HepG2 (cell line): ENCODE results near the gene ARID5B. TPM values are rescaled to one million over a fixed set of nuclear protein-coding genes. Genes with fewer than 3 reads are reported as not detected.
A peak's percentile ranks its signal among the peaks of the same experiment; 100 is the strongest.

Source experiments
- CBX5 ChIP-seq: sonication (generic); formaldehyde crosslinking; IDR thresholded peaks from 2 replicates; pipeline ENCODE4 v1.4.0; 2020; ENCODE audit warnings: missing genetic modification reagents, borderline replicate concordance
- HOXA5 ChIP-seq: sonication (generic); formaldehyde crosslinking; IDR thresholded peaks from 2 replicates; pipeline ENCODE4 v1.4.0; 2020; ENCODE audit warnings: missing genetic modification reagents
- MAFG ChIP-seq: sonication (generic); formaldehyde crosslinking; IDR thresholded peaks from 2 replicates; pipeline ENCODE4 v1.5.1; 2020; ENCODE audit warnings: mild to moderate bottlenecking, missing genetic modification reagents
- MBD4 ChIP-seq: IDR thresholded peaks from 2 replicates; pipeline ENCODE4 v1.6.1; 2012; ENCODE audit warnings: low read length, inconsistent platforms, borderline replicate concordance
- MEF2D ChIP-seq: sonication (generic); formaldehyde crosslinking; IDR thresholded peaks from 2 replicates; pipeline ENCODE4 v1.5.1; 2020; ENCODE audit warnings: mild to moderate bottlenecking, missing genetic modification reagents
- MIER2 ChIP-seq: IDR thresholded peaks from 2 replicates; pipeline ENCODE4 v1.6.1; 2016; ENCODE audit warnings: missing biosample characterization, missing genetic modification reagents
- MTA3 ChIP-seq: sonication (generic); formaldehyde crosslinking; IDR thresholded peaks from 2 replicates; pipeline ENCODE4 v1.4.0; 2020; ENCODE audit warnings: missing genetic modification reagents
- NFE2L2 ChIP-seq: fragments of 150-350 bp; IDR thresholded peaks from 2 replicates; pipeline ENCODE4 v1.6.1; 2014; ENCODE audit warnings: low read length
- RFX3 ChIP-seq: IDR thresholded peaks from 2 replicates; pipeline ENCODE4 v1.6.1; 2016; ENCODE audit warnings: missing biosample characterization, missing genetic modification reagents
- RXRB ChIP-seq: IDR thresholded peaks from 2 replicates; pipeline ENCODE4 v1.6.1; 2016; ENCODE audit warnings: borderline replicate concordance, missing genetic modification reagents, missing compliant biosample characterization
- SAFB2 ChIP-seq: sonication (generic); formaldehyde crosslinking; IDR thresholded peaks from 2 replicates; pipeline ENCODE4 v1.5.1; 2020; ENCODE audit warnings: missing genetic modification reagents, low read depth, mild to moderate bottlenecking, borderline replicate concordance
- SCMH1 ChIP-seq: sonication (generic); formaldehyde crosslinking; IDR thresholded peaks from 2 replicates; pipeline ENCODE4 v1.9.0; 2021; ENCODE audit warnings: missing genetic modification reagents, mild to moderate bottlenecking, borderline replicate concordance
- SOX13 ChIP-seq, 3 experiments: fragments of 450-650 bp in 1 of 3; sonication (generic) in 1 of 3; formaldehyde crosslinking in 1 of 3; IDR thresholded peaks in 2 of 3; conservative IDR thresholded peaks in 1 of 3; 2 replicates each; pipeline versions ENCODE4 v1.5.0 to v1.6.1; 2016 to 2020; ENCODE audit warnings: antibody characterized with exemption in 1 of 3, mild to moderate bottlenecking in 1 of 3, missing compliant biosample characterization in 1 of 3, missing genetic modification reagents in 1 of 3, moderate library complexity in 1 of 3
- ZBTB38 ChIP-seq: sonication (generic); formaldehyde crosslinking; IDR thresholded peaks from 2 replicates; pipeline ENCODE4 v1.5.1; 2020; ENCODE audit warnings: mild to moderate bottlenecking, missing genetic modification reagents
- ZNF12 ChIP-seq: sonication (generic); formaldehyde crosslinking; IDR thresholded peaks from 2 replicates; pipeline ENCODE4 v1.5.0; 2020; ENCODE audit warnings: missing genetic modification reagents
- ZNF20 ChIP-seq: sonication (generic); formaldehyde crosslinking; IDR thresholded peaks from 2 replicates; pipeline ENCODE4 v1.4.0; 2020; ENCODE audit warnings: mild to moderate bottlenecking, moderate library complexity, missing genetic modification reagents
- ZNF567 ChIP-seq: sonication (generic); formaldehyde crosslinking; IDR thresholded peaks from 2 replicates; pipeline ENCODE4 v1.8.1; 2023; ENCODE audit warnings: mild to moderate bottlenecking, missing genetic modification reagents, borderline replicate concordance
- ZNF607 ChIP-seq: sonication (generic); formaldehyde crosslinking; IDR thresholded peaks from 2 replicates; pipeline ENCODE4 v1.5.1; 2020; ENCODE audit warnings: missing genetic modification reagents, mild to moderate bottlenecking, borderline replicate concordance
- ZSCAN30 ChIP-seq: sonication (generic); formaldehyde crosslinking; IDR thresholded peaks from 2 replicates; pipeline ENCODE4 v1.5.0; 2020; ENCODE audit warnings: mild to moderate bottlenecking, missing genetic modification reagents
- polyA plus RNA-seq, 8 experiments: library from polyadenylated mRNA; depleted of rRNA in 3 of 8; stranded (reverse) in 7 of 8; unstranded in 1 of 8; fragments of >200 nt; fragmentation: Illumina TruSeq in 4 of 8; extraction: Trizol in 4 of 8; gene quantifications; 2 replicates each; pipeline versions ENCODE4 v1.2.1 to v1.2.3, GENCODE V29; 2011 to 2016; ENCODE audit warnings: low read depth in 4 of 8, missing spikeins in 1 of 8, mixed read lengths in 1 of 8; ENCODE audit not compliant: insufficient read depth in 1 of 8
- total RNA-seq, 5 experiments: library from RNA; depleted of rRNA; stranded (reverse); fragments of >200 nt; fragmentation: Illumina TruSeq; extraction: Trizol; gene quantifications; 2 replicates each; pipeline ENCODE4 v1.2.3, GENCODE V29; 2016; ENCODE audit warnings: low read depth in 1 of 5
- TF ChIP-seq, protein P1 (sequence below): sonication (generic); formaldehyde crosslinking; IDR thresholded peaks from 2 replicates; pipeline ENCODE4 v1.4.0; 2020; ENCODE audit warnings: missing genetic modification reagents
- TF ChIP-seq, protein P2 (sequence below): sonication (generic); formaldehyde crosslinking; IDR thresholded peaks from 2 replicates; pipeline ENCODE4 v1.4.0; 2020; ENCODE audit warnings: mild to moderate bottlenecking, missing genetic modification reagents
- TF ChIP-seq, protein P3 (sequence below): sonication (generic); formaldehyde crosslinking; IDR thresholded peaks from 2 replicates; pipeline ENCODE4 v1.8.0; 2022; ENCODE audit warnings: missing genetic modification reagents, mild to moderate bottlenecking, borderline replicate concordance

ARID5B gene
- total and polyA plus RNA-seq, 2 of the 13 experiments (the other 11 are each of a cell fraction or from before 2014, with no cell fraction given) = 6.2 to 21.1 TPM

DNA sequence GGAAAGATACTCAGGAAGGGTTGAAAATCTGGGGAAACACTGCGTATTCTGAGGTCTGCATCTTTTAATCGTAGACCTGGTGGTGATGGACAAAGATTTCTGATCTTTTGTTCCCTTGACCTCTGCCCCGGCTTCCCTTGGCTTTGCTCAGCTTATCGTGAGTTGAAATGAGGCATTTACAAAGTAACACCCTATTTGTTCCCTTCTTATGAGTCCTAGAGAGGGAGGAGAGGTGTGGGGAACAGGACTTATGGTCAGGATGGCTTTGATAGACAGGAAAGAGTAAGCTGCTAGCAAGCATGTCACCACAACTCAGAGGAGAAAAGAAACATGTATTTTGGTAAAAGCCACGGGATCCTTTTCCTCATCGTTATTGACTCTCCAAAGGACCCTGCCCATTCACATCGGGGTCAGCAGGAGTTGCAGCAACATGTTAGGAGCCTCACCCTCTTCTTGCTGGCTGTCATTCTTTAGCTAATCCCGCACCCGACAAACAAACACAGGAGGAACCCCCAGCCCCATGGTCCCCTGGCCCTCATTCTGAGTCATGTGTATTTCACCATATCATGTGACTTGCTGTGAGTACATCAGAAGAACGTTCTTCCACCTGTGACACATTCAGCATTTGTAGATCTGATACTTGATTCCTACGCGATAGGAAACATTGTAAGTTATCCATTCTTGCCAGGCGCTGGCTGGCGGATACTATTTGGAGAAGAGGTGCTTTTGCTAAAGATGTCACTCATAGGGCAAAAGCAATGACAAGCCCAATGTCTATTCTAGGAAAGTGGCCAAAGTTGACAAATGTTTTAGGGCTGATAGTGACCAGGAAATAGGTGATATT is 197.0 kb downstream of the ARID5B start (continued):
- no peak for TF ChIP-seq SCMH1
- TF ChIP-seq RFX3 (CRISPR knock-in tag) = no peak
- TF ChIP-seq, protein P1, sequence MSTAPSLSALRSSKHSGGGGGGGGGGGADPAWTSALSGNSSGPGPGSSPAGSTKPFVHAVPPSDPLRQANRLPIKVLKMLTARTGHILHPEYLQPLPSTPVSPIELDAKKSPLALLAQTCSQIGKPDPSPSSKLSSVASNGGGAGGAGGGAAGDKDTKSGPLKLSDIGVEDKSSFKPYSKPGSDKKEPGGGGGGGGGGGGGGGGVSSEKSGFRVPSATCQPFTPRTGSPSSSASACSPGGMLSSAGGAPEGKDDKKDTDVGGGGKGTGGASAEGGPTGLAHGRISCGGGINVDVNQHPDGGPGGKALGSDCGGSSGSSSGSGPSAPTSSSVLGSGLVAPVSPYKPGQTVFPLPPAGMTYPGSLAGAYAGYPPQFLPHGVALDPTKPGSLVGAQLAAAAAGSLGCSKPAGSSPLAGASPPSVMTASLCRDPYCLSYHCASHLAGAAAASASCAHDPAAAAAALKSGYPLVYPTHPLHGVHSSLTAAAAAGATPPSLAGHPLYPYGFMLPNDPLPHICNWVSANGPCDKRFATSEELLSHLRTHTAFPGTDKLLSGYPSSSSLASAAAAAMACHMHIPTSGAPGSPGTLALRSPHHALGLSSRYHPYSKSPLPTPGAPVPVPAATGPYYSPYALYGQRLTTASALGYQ (CRISPR knock-in tag) = no peak
- no peak for TF ChIP-seq CBX5 (CRISPR knock-in tag)
- no peak for TF ChIP-seq MTA3 (CRISPR knock-in tag)
- no peak for TF ChIP-seq SAFB2 (CRISPR knock-in tag)
- no peak; the same call in 1 of the 2 replicates for TF ChIP-seq MIER2
- no peak for TF ChIP-seq ZNF12 (CRISPR knock-in tag)
- no peak for TF ChIP-seq ZNF567 (CRISPR knock-in tag)
- no peak for TF ChIP-seq MAFG (CRISPR knock-in tag)
- TF ChIP-seq ZSCAN30 (CRISPR knock-in tag) = no peak
- TF ChIP-seq HOXA5 (CRISPR knock-in tag) = no peak
- TF ChIP-seq, protein P2, sequence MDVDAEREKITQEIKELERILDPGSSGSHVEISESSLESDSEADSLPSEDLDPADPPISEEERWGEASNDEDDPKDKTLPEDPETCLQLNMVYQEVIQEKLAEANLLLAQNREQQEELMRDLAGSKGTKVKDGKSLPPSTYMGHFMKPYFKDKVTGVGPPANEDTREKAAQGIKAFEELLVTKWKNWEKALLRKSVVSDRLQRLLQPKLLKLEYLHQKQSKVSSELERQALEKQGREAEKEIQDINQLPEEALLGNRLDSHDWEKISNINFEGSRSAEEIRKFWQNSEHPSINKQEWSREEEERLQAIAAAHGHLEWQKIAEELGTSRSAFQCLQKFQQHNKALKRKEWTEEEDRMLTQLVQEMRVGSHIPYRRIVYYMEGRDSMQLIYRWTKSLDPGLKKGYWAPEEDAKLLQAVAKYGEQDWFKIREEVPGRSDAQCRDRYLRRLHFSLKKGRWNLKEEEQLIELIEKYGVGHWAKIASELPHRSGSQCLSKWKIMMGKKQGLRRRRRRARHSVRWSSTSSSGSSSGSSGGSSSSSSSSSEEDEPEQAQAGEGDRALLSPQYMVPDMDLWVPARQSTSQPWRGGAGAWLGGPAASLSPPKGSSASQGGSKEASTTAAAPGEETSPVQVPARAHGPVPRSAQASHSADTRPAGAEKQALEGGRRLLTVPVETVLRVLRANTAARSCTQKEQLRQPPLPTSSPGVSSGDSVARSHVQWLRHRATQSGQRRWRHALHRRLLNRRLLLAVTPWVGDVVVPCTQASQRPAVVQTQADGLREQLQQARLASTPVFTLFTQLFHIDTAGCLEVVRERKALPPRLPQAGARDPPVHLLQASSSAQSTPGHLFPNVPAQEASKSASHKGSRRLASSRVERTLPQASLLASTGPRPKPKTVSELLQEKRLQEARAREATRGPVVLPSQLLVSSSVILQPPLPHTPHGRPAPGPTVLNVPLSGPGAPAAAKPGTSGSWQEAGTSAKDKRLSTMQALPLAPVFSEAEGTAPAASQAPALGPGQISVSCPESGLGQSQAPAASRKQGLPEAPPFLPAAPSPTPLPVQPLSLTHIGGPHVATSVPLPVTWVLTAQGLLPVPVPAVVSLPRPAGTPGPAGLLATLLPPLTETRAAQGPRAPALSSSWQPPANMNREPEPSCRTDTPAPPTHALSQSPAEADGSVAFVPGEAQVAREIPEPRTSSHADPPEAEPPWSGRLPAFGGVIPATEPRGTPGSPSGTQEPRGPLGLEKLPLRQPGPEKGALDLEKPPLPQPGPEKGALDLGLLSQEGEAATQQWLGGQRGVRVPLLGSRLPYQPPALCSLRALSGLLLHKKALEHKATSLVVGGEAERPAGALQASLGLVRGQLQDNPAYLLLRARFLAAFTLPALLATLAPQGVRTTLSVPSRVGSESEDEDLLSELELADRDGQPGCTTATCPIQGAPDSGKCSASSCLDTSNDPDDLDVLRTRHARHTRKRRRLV = no peak
- TF ChIP-seq ZNF20 (CRISPR knock-in tag) = no peak
- TF ChIP-seq ZNF607 (CRISPR knock-in tag) = no peak
- no peak for TF ChIP-seq SOX13 (IDR thresholded peaks at IDR 0.05)
- peak in 1 of 2 experiments; percentile 89; a peak in 2 of 4 replicates for TF ChIP-seq SOX13 (CRISPR knock-in tag; conservative IDR thresholded peaks at IDR 0.05 in 1 of 2, IDR thresholded peaks at IDR 0.05 in 1 of 2)
- no peak for TF ChIP-seq MEF2D
- TF ChIP-seq, protein P3, sequence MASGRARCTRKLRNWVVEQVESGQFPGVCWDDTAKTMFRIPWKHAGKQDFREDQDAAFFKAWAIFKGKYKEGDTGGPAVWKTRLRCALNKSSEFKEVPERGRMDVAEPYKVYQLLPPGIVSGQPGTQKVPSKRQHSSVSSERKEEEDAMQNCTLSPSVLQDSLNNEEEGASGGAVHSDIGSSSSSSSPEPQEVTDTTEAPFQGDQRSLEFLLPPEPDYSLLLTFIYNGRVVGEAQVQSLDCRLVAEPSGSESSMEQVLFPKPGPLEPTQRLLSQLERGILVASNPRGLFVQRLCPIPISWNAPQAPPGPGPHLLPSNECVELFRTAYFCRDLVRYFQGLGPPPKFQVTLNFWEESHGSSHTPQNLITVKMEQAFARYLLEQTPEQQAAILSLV (CRISPR knock-in tag) = no peak
- no peak for TF ChIP-seq ZBTB38 (CRISPR knock-in tag)
- no peak for TF ChIP-seq MBD4
- no peak for TF ChIP-seq NFE2L2
- no peak for TF ChIP-seq RXRB (CRISPR knock-in tag)
